Measurements from ENCODE around the gene ELL. TPM values are rescaled to one million over a fixed set of nuclear protein-coding genes. Genes with fewer than 3 reads are reported as not detected.
A peak's percentile ranks its signal among the peaks of the same experiment; 100 is the strongest.

The ELL gene
- total RNA-seq, 1 donor from 2014 or later: 11.0 TPM

DNA sequence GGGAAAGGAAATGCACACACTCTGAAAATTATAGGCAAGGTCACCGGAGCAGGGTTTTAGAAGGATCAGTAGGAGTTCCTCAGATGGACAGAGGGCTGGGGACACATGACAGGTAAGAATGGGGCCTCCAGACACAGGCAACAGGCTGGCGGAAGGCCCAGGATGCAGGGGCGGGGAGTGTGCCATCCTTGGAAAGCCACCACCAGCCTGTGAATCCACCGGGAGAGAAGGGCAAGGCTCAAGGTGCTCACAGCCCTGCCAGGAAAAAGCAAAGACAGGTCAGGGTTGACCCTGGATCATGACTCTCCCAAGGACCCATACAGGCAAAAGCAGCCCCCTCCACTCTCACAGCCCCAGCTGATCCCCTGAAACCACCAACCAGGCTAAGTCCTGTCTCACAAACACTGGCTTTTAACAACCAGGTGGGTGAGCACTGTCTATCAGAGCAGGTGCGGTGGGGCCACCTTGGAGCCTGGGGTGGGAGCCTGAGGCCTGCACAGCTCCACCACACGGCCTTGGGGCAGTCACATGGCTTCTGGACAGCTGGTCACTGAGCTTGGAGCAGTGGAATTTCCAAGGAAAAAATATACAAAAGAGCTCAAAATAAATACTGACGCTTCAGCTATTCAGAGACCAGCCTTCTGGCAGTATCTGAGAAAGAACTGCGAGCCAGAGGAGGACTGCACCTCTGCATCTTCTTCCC lies 48.7 kb downstream of the ELL start:
- DNase-seq (ENCODE audit: low spot score): no peak
- Mint-ChIP-seq H3K36me3 (ENCODE audit: low read depth, unreplicated experiment) (peaks cover 18% of the 10 kb centered on the region), H3K27ac (ENCODE audit: unreplicated experiment) (no peak overlapping the region), H3K27me3 (ENCODE audit: unreplicated experiment) (peaks cover 8% of the 10 kb centered on the region), H3K4me1 (ENCODE audit: unreplicated experiment) (peaks cover 12% of the 10 kb centered on the region), H3K4me3 (ENCODE audit: unreplicated experiment) (no peak overlapping the region), H3K9me3 (ENCODE audit: unreplicated experiment) (no peaks in the 10 kb centered on the region)
- TF ChIP-seq, protein P1, sequence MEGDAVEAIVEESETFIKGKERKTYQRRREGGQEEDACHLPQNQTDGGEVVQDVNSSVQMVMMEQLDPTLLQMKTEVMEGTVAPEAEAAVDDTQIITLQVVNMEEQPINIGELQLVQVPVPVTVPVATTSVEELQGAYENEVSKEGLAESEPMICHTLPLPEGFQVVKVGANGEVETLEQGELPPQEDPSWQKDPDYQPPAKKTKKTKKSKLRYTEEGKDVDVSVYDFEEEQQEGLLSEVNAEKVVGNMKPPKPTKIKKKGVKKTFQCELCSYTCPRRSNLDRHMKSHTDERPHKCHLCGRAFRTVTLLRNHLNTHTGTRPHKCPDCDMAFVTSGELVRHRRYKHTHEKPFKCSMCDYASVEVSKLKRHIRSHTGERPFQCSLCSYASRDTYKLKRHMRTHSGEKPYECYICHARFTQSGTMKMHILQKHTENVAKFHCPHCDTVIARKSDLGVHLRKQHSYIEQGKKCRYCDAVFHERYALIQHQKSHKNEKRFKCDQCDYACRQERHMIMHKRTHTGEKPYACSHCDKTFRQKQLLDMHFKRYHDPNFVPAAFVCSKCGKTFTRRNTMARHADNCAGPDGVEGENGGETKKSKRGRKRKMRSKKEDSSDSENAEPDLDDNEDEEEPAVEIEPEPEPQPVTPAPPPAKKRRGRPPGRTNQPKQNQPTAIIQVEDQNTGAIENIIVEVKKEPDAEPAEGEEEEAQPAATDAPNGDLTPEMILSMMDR (IDR thresholded peaks at IDR 0.05; ENCODE audit: unreplicated experiment): no peak

DNA sequence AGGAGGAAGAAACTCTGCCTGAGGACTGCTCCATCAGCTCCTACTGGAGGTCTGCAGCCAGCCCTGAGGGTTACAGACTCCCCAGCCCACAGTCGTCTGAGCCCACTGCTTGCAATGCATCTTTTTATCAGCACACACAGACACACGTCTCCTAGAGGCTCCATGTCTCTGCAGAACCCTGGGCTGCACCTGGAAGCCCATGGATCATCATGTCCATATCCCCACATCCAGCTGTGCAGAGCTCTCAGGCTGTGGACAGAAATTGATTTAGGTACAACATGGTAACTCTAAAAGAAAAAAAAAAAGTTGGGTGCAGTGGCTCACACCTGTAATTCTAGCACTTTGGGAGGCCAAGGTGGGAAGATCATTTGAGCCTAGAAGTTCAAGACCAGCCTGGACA lies 51.1 kb downstream of the ELL start:
- H3K4me3 Mint-ChIP-seq (ENCODE audit: unreplicated experiment): no peak overlapping the region
- TF ChIP-seq, protein P1 (IDR thresholded peaks at IDR 0.05; ENCODE audit: unreplicated experiment): no peak
- DNase-seq (ENCODE audit: low spot score): no peak
- peaks cover 6% of the 10 kb centered on the region for H3K36me3 Mint-ChIP-seq (ENCODE audit: low read depth, unreplicated experiment)
- no peaks in the 10 kb centered on the region for H3K4me1 Mint-ChIP-seq (ENCODE audit: unreplicated experiment)
- peaks cover 3% of the 10 kb centered on the region for H3K27me3 Mint-ChIP-seq (ENCODE audit: unreplicated experiment)
- H3K9me3 Mint-ChIP-seq (ENCODE audit: unreplicated experiment): no peaks in the 10 kb centered on the region
- no peak overlapping the region for H3K27ac Mint-ChIP-seq (ENCODE audit: unreplicated experiment)

DNA sequence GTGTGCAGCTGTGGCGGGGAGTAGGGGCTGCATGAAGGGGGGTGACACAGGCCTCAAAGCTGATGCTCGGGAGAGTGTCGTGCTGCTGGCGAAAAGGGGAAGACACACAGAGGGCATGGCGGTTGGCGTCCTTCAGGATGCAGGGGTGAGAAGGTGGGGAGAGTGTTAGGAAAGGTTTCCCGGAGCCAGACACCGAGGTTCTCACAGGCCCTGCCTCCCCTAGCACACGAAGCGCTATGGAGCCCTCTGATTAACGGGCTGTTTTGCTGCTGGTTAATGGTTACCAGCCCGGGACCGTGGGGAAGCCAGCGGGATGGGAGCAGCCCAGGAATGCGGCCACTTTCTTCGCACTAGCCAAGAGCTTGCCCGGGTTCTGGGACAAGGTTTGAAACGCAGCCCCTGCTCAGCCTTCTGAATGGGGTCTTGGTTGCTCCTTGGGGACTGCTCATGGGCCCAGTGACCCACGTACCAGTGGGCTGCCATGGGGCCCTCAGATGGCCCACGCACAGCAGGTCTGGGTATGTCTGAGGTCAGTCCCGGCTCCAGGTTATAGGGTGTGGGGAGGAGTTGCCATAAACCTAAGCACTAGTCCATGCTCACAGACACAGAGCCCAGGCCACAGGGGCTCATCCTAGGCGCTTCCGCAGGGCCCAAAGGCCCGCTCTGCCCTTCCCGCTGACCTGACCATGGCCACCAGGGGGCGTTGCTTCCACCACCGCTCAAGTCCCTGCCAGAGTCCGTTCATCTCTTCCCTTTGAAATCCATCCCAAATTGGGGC lies 52.6 kb downstream of the ELL start:
- no peak overlapping the region for H3K4me3 Mint-ChIP-seq (ENCODE audit: unreplicated experiment)
- H3K36me3 Mint-ChIP-seq (ENCODE audit: low read depth, unreplicated experiment): peaks cover 2% of the 10 kb centered on the region
- H3K9me3 Mint-ChIP-seq (ENCODE audit: unreplicated experiment): no peaks in the 10 kb centered on the region
- DNase-seq (ENCODE audit: low spot score): peak; percentile 81
- peaks cover 6% of the 10 kb centered on the region for H3K27me3 Mint-ChIP-seq (ENCODE audit: unreplicated experiment)
- TF ChIP-seq, protein P1 (IDR thresholded peaks at IDR 0.05; ENCODE audit: unreplicated experiment): peak; percentile 88
- H3K4me1 Mint-ChIP-seq (ENCODE audit: unreplicated experiment): no peaks in the 10 kb centered on the region
- H3K27ac Mint-ChIP-seq (ENCODE audit: unreplicated experiment): no peak overlapping the region

DNA sequence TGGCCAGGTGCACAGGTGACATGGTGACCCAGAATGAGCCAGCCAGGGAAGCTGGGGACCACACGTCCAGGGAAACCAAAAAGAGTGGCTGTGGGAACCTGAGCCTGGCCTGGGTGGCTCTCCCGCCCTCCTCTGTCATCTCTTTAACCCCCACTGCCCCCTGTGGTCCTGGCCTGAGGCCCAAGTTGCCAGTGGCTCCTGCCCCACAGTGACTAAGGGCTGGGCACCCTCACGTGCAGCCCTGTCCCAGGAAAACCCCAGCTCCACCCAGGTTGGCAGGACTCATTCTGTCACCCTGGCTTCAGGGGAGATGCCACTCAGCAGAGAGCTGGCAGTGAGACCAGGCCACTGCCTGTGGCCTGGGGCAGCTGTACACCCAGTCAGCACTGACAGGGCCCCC lies 53.4 kb downstream of the ELL start:
- no peak for DNase-seq (ENCODE audit: low spot score)
- peak overlapping the region; percentile 54 for H3K27ac Mint-ChIP-seq (ENCODE audit: unreplicated experiment)

More for the DNA sequence above, 53.4 kb downstream of the ELL start:
- Mint-ChIP-seq H3K27me3 (ENCODE audit: unreplicated experiment) (peaks cover 6% of the 10 kb centered on the region), H3K4me1 (ENCODE audit: unreplicated experiment) (no peaks in the 10 kb centered on the region), H3K9me3 (ENCODE audit: unreplicated experiment) (no peaks in the 10 kb centered on the region), H3K4me3 (ENCODE audit: unreplicated experiment) (no peak overlapping the region), H3K36me3 (ENCODE audit: low read depth, unreplicated experiment) (peaks cover 3% of the 10 kb centered on the region)
- TF ChIP-seq, protein P1 (IDR thresholded peaks at IDR 0.05; ENCODE audit: unreplicated experiment): no peak
